Measurements from ENCODE around the gene TRAFD1.
"Not testable (repeated sequence)": the region's sequence is repeated elsewhere in the genome, so short reads cannot be mapped to it uniquely, and the experiment has no call there.

The TRAFD1 gene

GRCh38 chr12:112103758-112104503 lies 21.4 kb upstream of the TRAFD1 start:
- Histone ChIP-seq H3K9me3 (ENCODE audit: control insufficient read depth, insufficient read depth, low read depth, low read length) (no peaks in the 10 kb centered on the region), H3K4me3 (ENCODE audit: low read depth, low read length) (no peak overlapping the region), H3K36me3 (ENCODE audit: control insufficient read depth, insufficient read depth, low read length) (peaks cover 40% of the 10 kb centered on the region), H3K27ac (ENCODE audit: low read depth, low read length) (no peak overlapping the region), H3K4me1 (ENCODE audit: control insufficient read depth, insufficient read depth, low read length) (peaks cover 28% of the 10 kb centered on the region), H3K27me3 (ENCODE audit: control insufficient read depth, insufficient read depth, low read length) (no peaks in the 10 kb centered on the region), H3K9ac (ENCODE audit: low read length) (no peak overlapping the region)

- peaks cover 36% of the 10 kb centered on the region for H3K4me1 ChIP-seq (ENCODE audit: control insufficient read depth, insufficient read depth, low read length)
- peaks cover 26% of the 10 kb centered on the region for H3K36me3 ChIP-seq (ENCODE audit: control insufficient read depth, insufficient read depth, low read length)
- no peak overlapping the region for H3K27ac ChIP-seq (ENCODE audit: low read depth, low read length)
- H3K4me3 ChIP-seq (ENCODE audit: low read depth, low read length): no peak overlapping the region
- H3K9me3 ChIP-seq (ENCODE audit: control insufficient read depth, insufficient read depth, low read depth, low read length): no peaks in the 10 kb centered on the region
- H3K9ac ChIP-seq (ENCODE audit: low read length): no peak overlapping the region
- no peaks in the 10 kb centered on the region for H3K27me3 ChIP-seq (ENCODE audit: control insufficient read depth, insufficient read depth, low read length)
Observed at GRCh38 chr12:112105891-112106290, 19.5 kb upstream of the TRAFD1 start.

GRCh38 chr12:112107306-112108201 lies 17.8 kb upstream of the TRAFD1 start:
- Histone ChIP-seq H3K9ac (ENCODE audit: low read length) (peak overlapping the region; percentile 95), H3K4me1 (ENCODE audit: control insufficient read depth, insufficient read depth, low read length) (peaks cover 41% of the 10 kb centered on the region), H3K9me3 (ENCODE audit: control insufficient read depth, insufficient read depth, low read depth, low read length) (no peaks in the 10 kb centered on the region), H3K4me3 (ENCODE audit: low read depth, low read length) (peak overlapping the region; percentile 79), H3K27me3 (ENCODE audit: control insufficient read depth, insufficient read depth, low read length) (no peaks in the 10 kb centered on the region), H3K36me3 (ENCODE audit: control insufficient read depth, insufficient read depth, low read length) (peaks cover 19% of the 10 kb centered on the region), H3K27ac (ENCODE audit: low read depth, low read length) (peak overlapping the region; percentile 92)

DNA sequence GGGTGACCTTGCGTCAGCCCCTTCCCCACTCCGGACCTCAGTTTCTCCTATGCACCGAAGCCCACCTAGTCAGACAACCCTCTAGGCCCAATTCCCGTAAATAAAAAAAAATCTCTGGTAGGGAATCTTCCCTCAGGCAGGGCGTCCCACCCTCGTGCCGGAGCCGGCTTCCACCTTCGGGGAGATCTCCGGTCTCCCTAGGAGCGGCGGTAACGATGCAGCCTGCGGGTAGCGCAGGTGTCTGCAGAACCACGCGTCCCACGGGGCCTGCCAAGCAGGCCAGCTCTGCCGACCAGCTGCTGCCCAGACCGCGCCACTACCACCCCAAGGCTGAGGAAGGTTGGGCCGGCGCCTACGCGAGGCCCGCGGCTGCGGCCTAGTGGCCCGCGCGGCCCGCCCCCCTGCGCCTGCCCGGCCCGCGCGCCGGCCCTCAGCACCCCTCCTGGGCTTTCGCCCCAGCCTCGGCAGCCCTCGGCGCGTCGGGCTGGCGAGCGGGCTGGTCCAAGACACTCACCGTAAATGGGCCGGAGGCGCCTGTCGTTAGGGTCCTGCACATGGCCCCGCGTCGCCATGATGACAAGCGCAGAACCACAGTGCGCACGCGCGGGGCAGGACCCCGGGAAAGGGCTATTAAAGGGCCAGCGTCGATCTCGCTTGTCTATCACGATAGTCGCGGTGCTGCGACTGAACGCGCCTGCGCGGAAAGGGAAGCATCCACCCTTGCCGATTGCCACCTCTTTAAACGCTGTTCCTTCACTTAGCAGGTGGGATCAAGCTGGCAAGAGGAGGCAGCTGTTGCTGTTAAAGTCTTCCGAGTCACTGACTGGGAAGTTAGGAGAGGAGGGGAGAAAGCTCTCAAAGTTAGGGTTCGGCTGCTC lies 16.9 kb upstream of the TRAFD1 start, which contains the start of gene NAA25:
NAA25 (minus strand) TSS at position 582 of the 878 bp plus-strand sequence; CDS start at position 572, 10 bp downstream.
- H3K4me1 ChIP-seq (ENCODE audit: control insufficient read depth, insufficient read depth, low read length): peaks cover 45% of the 10 kb centered on the region
- H3K27me3 ChIP-seq (ENCODE audit: control insufficient read depth, insufficient read depth, low read length): no peaks in the 10 kb centered on the region
- peaks cover 16% of the 10 kb centered on the region for H3K36me3 ChIP-seq (ENCODE audit: control insufficient read depth, insufficient read depth, low read length)
- peak within 1 kb of the TSS; percentile 92 for H3K27ac ChIP-seq (ENCODE audit: low read depth, low read length)
- peak within 1 kb of the TSS; percentile 95 for H3K9ac ChIP-seq (ENCODE audit: low read length)
- no peaks in the 10 kb centered on the region for H3K9me3 ChIP-seq (ENCODE audit: control insufficient read depth, insufficient read depth, low read depth, low read length)
- peak within 1 kb of the TSS; percentile 79 for H3K4me3 ChIP-seq (ENCODE audit: low read depth, low read length)

GRCh38 chr12:112110787-112111662 lies 14.3 kb upstream of the TRAFD1 start:
- not testable (repeated sequence) for H3K27ac ChIP-seq (ENCODE audit: low read depth, low read length); H3K9ac ChIP-seq (ENCODE audit: low read length); H3K36me3 ChIP-seq (ENCODE audit: control insufficient read depth, insufficient read depth, low read length); H3K27me3 ChIP-seq (ENCODE audit: control insufficient read depth, insufficient read depth, low read length); H3K4me3 ChIP-seq (ENCODE audit: low read depth, low read length); H3K9me3 ChIP-seq (ENCODE audit: control insufficient read depth, insufficient read depth, low read depth, low read length)
- peaks cover 28% of the 10 kb centered on the region for H3K4me1 ChIP-seq (ENCODE audit: control insufficient read depth, insufficient read depth, low read length)

- no peak overlapping the region for H3K27ac ChIP-seq (ENCODE audit: low read depth, low read length)
- H3K4me3 ChIP-seq (ENCODE audit: low read depth, low read length): no peak overlapping the region
- no peaks in the 10 kb centered on the region for H3K9me3 ChIP-seq (ENCODE audit: control insufficient read depth, insufficient read depth, low read depth, low read length)
- H3K27me3 ChIP-seq (ENCODE audit: control insufficient read depth, insufficient read depth, low read length): no peaks in the 10 kb centered on the region
- no peaks in the 10 kb centered on the region for H3K36me3 ChIP-seq (ENCODE audit: control insufficient read depth, insufficient read depth, low read length)
- no peak overlapping the region for H3K9ac ChIP-seq (ENCODE audit: low read length)
- peaks cover 33% of the 10 kb centered on the region for H3K4me1 ChIP-seq (ENCODE audit: control insufficient read depth, insufficient read depth, low read length)
Observed at GRCh38 chr12:112111931-112112330, 13.4 kb upstream of the TRAFD1 start.

GRCh38 chr12:112112409-112113133 lies 12.8 kb upstream of the TRAFD1 start:
- no peaks in the 10 kb centered on the region for H3K36me3 ChIP-seq (ENCODE audit: control insufficient read depth, insufficient read depth, low read length)
- no peaks in the 10 kb centered on the region for H3K27me3 ChIP-seq (ENCODE audit: control insufficient read depth, insufficient read depth, low read length)
- peak overlapping the region; percentile 8 for H3K9ac ChIP-seq (ENCODE audit: low read length)
- no peak overlapping the region for H3K4me3 ChIP-seq (ENCODE audit: low read depth, low read length)
- no peak overlapping the region for H3K27ac ChIP-seq (ENCODE audit: low read depth, low read length)
- H3K4me1 ChIP-seq (ENCODE audit: control insufficient read depth, insufficient read depth, low read length): peaks cover 27% of the 10 kb centered on the region
- H3K9me3 ChIP-seq (ENCODE audit: control insufficient read depth, insufficient read depth, low read depth, low read length): no peaks in the 10 kb centered on the region

DNA sequence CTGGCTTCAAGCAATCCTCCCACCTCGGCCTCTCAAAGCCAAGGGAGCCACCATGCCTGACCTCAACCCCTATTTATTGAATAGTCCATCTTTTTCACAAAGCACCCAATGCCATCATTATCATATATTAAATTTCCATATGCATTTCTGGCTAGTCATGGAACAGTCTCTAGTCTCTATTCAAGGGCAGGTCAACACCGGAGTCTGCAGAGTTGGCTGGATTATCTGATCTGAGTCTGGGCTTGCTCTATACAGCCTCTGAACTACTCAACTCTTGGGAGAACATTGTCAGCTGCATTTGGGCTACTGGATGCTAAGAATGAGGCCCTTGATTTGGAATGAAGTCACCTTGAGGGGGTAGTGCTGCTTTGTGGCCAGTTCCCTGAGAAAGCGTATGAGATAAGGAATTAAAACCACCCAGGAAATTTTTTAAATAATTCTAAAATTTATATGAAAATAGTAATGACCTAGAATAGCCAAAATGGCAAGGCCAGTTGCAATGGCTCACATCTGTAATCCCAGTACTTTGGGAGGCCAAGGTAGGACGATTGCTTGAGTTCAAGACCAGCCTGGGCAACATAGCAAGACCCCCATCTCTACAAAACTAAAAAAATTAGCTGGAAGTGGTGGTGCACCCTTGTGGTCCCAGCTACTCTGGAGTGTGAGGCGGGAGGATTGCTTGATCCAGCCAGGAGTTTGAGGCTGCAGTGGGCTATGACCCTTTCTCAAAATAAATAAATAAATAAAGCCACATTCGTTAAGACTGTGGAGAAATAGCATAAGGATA lies 9.9 kb upstream of the TRAFD1 start:
- no peaks in the 10 kb centered on the region for H3K36me3 ChIP-seq (ENCODE audit: control insufficient read depth, insufficient read depth, low read length)
- H3K9me3 ChIP-seq (ENCODE audit: control insufficient read depth, insufficient read depth, low read depth, low read length): no peaks in the 10 kb centered on the region
- H3K4me1 ChIP-seq (ENCODE audit: control insufficient read depth, insufficient read depth, low read length): peaks cover 21% of the 10 kb centered on the region
- H3K4me3 ChIP-seq (ENCODE audit: low read depth, low read length): no peak overlapping the region
- H3K27me3 ChIP-seq (ENCODE audit: control insufficient read depth, insufficient read depth, low read length): no peaks in the 10 kb centered on the region
- H3K27ac ChIP-seq (ENCODE audit: low read depth, low read length): no peak overlapping the region
- H3K9ac ChIP-seq (ENCODE audit: low read length): no peak overlapping the region
